HepG2 (cell line): Measurements from ENCODE around the gene IGSF8. TPM values are rescaled to one million over a fixed set of nuclear protein-coding genes. Genes with fewer than 3 reads are reported as not detected.
A peak's percentile ranks its signal among the peaks of the same experiment; 100 is the strongest.

ENCODE experiments used
- FOXA3 ChIP-seq: IDR thresholded peaks from 2 replicates; pipeline ENCODE4 v1.6.1; 2016; ENCODE audit warnings: missing genetic modification reagents, missing compliant biosample characterization
- FOXP4 ChIP-seq: sonication (generic); formaldehyde crosslinking; IDR thresholded peaks from 2 replicates; pipeline ENCODE4 v1.4.0; 2020; ENCODE audit warnings: missing genetic modification reagents
- FUBP1 ChIP-seq: sonication (generic); formaldehyde crosslinking; IDR thresholded peaks from 2 replicates; pipeline ENCODE4 v1.5.1; 2020; ENCODE audit warnings: missing genetic modification reagents, mild to moderate bottlenecking, borderline replicate concordance
- HIC2 ChIP-seq: sonication (generic); formaldehyde crosslinking; IDR thresholded peaks from 2 replicates; pipeline ENCODE4 v1.9.0; 2022; ENCODE audit warnings: low read depth, missing genetic modification reagents
- MAX ChIP-seq: IDR thresholded peaks from 2 replicates; pipeline ENCODE4 v1.6.1; 2012; ENCODE audit warnings: inconsistent platforms
- PHF21A ChIP-seq: sonication (generic); formaldehyde crosslinking; IDR thresholded peaks from 2 replicates; pipeline ENCODE4 v1.5.0; 2020; ENCODE audit warnings: mild to moderate bottlenecking, missing genetic modification reagents
- PITX1 ChIP-seq: sonication (generic); formaldehyde crosslinking; IDR thresholded peaks from 2 replicates; pipeline ENCODE4 v1.5.1; 2020; ENCODE audit warnings: mild to moderate bottlenecking, missing genetic modification reagents
- RXRA ChIP-seq: sonication (generic); formaldehyde crosslinking; IDR thresholded peaks from 2 replicates; pipeline ENCODE4 v1.5.1; 2020; ENCODE audit warnings: missing genetic modification reagents
- TARDBP ChIP-seq: sonication (generic); formaldehyde crosslinking; IDR thresholded peaks from 2 replicates; pipeline ENCODE4 v1.8.0; 2022; ENCODE audit warnings: mild to moderate bottlenecking, missing genetic modification reagents
- ZBTB10 ChIP-seq: sonication (generic); formaldehyde crosslinking; IDR thresholded peaks from 2 replicates; pipeline ENCODE4 v1.4.0; 2020; ENCODE audit warnings: missing genetic modification reagents, borderline replicate concordance
- ZFP41 ChIP-seq: sonication (generic); formaldehyde crosslinking; IDR thresholded peaks from 2 replicates; pipeline ENCODE4 v1.4.0; 2020; ENCODE audit warnings: mild to moderate bottlenecking, missing genetic modification reagents, borderline replicate concordance
- ZNF350 ChIP-seq: sonication (generic); formaldehyde crosslinking; IDR thresholded peaks from 2 replicates; pipeline ENCODE4 v1.4.0; 2020; ENCODE audit warnings: mild to moderate bottlenecking, low read depth, missing genetic modification reagents, borderline replicate concordance
- ZNF687 ChIP-seq: sonication (generic); formaldehyde crosslinking; IDR thresholded peaks from 2 replicates; pipeline ENCODE4 v1.5.1; 2020; ENCODE audit warnings: mild to moderate bottlenecking, missing genetic modification reagents, moderate library complexity
- polyA plus RNA-seq, 8 experiments: library from polyadenylated mRNA; depleted of rRNA in 3 of 8; stranded (reverse) in 7 of 8; unstranded in 1 of 8; fragments of >200 nt; fragmentation: Illumina TruSeq in 4 of 8; extraction: Trizol in 4 of 8; gene quantifications; 2 replicates each; pipeline versions ENCODE4 v1.2.1 to v1.2.3, GENCODE V29; 2011 to 2016; ENCODE audit warnings: low read depth in 4 of 8, missing spikeins in 1 of 8, mixed read lengths in 1 of 8; ENCODE audit not compliant: insufficient read depth in 1 of 8
- total RNA-seq, 5 experiments: library from RNA; depleted of rRNA; stranded (reverse); fragments of >200 nt; fragmentation: Illumina TruSeq; extraction: Trizol; gene quantifications; 2 replicates each; pipeline ENCODE4 v1.2.3, GENCODE V29; 2016; ENCODE audit warnings: low read depth in 1 of 5

IGSF8 gene
- total and polyA plus RNA-seq, 2 of the 13 experiments (the other 11 are each of a cell fraction or from before 2014, with no cell fraction given) = 24.0 to 41.0 TPM

- TF ChIP-seq HIC2 (CRISPR knock-in tag) = peak; percentile 62; the same call in 1 of the 2 replicates
- TF ChIP-seq PITX1 = 0 out of 2 replicates have a peak, but pooled peaks have one; percentile 28
- TF ChIP-seq FOXP4 (CRISPR knock-in tag) = peak; percentile 49; the same call in 1 of the 2 replicates
- TF ChIP-seq ZBTB10 (CRISPR knock-in tag) = peak; percentile 59; the same call in 1 of the 2 replicates
- peak; percentile 45; the same call in 1 of the 2 replicates for TF ChIP-seq PHF21A (CRISPR knock-in tag)
- 0 out of 2 replicates have a peak, but pooled peaks have one; percentile 17 for TF ChIP-seq MAX
- TF ChIP-seq TARDBP (CRISPR knock-in tag) = 0 out of 2 replicates have a peak, but pooled peaks have one; percentile 28
- 0 out of 2 replicates have a peak, but pooled peaks have one; percentile 12 for TF ChIP-seq FOXA3
- TF ChIP-seq FUBP1 (CRISPR knock-in tag) = no peak
- TF ChIP-seq ZFP41 (CRISPR knock-in tag) = 0 out of 2 replicates have a peak, but pooled peaks have one; percentile 50
- no peak for TF ChIP-seq ZNF350
- peak; percentile 58 for TF ChIP-seq ZNF687
- no peak for TF ChIP-seq RXRA (CRISPR knock-in tag)
Observed at GRCh38 chr1:160046494-160047110, 51.8 kb downstream of the IGSF8 start (continued).
